ENCODE results near the gene SLC16A7.
"Not testable (repeated sequence)": the region's sequence is repeated elsewhere in the genome, so short reads cannot be mapped to it uniquely, and the experiment has no call there.

SLC16A7 gene

GRCh38 chr12:59737725-59738463 is 142.1 kb downstream of the SLC16A7 start:
- no peak for DNase-seq

DNA sequence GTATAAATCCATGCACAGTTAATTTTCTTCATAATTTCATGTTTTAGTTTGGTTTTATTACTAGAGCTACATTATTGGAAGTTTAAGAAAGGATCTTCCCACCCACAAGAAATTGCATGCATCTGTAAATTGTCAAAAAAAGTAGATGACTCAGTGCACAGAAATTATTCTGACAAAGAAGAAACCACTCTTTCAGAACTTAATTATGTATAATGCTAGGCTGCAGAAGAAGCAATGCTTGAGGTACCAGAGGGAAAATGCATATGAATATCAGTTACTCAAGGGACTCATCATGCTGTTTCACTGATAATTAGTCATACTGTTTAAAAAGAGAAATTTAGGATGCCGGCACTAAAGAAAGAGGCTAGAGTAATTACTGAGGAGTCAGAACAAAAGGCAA is 147.0 kb downstream of the SLC16A7 start:
- DNase-seq = no peak

- DNase-seq = no peak
These were observed 148.7 kb downstream of the SLC16A7 start for GRCh38 chr12:59744564-59744963.

DNA sequence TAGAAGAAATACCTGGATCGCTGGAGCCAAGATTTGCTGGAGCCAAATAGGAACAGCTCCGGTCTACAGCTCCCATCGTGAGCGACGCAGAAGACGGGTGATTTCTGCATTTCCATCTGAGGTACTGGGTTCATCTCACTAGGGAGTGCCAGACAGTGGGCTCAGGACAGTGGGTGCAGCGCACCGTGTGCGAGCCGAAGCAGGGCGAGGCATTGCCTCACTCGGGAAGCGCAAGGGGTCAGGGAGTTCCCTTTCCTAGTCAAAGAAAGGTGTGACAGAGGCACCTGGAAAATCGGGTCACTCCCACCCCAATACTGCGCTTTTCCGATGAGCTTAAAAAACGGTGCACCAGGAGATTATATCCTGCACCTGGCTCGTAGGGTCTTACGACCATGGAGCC is 155.3 kb downstream of the SLC16A7 start:
- DNase-seq = not testable (repeated sequence)

DNA sequence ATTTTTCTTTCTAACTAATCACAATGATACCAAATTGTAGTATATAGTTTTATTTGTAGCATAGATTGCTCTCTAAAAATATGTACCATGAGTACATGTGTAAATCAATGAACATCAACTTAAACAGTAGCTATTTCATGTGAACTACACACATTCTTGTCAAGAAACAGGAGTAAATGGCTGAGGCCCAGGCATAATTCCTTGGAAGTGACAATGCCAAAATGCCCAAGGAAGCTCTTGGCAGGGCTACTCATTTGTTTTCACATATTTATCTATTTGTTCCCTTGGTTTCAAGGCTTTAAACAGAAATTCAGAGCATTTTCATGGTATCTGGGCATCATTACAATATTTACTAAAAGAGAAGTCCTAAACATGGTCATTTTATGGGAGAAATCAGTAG is 165.7 kb downstream of the SLC16A7 start:
- no peak for DNase-seq

GRCh38 chr12:59763835-59764234 is 168.0 kb downstream of the SLC16A7 start:
- no peak for DNase-seq

GRCh38 chr12:59768031-59768430 is 172.2 kb downstream of the SLC16A7 start:
- no peak for DNase-seq

DNA sequence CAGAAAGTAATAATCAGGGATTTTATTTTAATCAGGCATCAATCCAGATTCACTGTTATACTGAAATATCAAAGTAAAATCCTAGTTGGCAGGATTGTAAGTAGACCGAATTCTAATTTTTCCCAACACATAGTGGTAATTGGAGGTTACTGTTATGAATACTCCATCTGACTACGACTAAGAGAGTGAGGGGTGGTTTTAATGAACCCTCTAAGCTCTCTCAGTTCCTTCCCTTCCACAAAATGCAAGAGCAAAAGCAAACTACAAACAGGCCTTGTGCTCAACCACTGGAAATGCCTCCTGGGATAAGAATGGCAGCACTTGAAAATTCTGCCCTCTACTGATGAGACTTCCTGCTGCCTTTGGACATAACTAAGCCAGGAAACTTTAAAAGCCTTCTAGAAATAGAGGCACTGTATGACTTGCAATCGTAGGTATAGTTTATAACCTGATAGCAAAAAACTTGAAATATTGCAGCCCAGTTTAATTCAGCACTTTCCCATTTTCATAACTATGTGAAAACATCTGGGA is 184.8 kb downstream of the SLC16A7 start:
- DNase-seq = no peak

GRCh38 chr12:59787610-59788009 is 191.8 kb downstream of the SLC16A7 start:
- no peak for DNase-seq

DNA sequence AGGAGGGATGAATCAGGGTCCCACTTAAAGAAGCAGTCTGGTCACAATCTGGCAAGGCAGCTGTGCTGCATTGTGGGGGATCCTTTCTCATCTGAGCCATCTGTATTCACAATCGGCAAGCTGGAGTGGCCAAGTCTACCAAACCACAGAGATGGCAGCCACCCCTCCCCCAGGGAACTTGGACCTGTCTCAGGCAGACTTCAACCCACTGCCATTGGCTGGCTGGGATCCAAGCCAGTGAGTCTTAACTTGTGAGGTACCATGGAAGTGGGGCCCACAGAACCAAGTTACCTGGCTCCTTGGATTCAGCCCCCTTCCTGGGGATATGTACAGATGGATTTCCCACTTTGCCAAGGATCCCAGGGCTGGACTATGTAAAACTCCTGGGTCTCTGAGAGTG is 196.8 kb downstream of the SLC16A7 start:
- DNase-seq = no peak

GRCh38 chr12:59803735-59804134 is 207.9 kb downstream of the SLC16A7 start:
- no peak for DNase-seq

DNA sequence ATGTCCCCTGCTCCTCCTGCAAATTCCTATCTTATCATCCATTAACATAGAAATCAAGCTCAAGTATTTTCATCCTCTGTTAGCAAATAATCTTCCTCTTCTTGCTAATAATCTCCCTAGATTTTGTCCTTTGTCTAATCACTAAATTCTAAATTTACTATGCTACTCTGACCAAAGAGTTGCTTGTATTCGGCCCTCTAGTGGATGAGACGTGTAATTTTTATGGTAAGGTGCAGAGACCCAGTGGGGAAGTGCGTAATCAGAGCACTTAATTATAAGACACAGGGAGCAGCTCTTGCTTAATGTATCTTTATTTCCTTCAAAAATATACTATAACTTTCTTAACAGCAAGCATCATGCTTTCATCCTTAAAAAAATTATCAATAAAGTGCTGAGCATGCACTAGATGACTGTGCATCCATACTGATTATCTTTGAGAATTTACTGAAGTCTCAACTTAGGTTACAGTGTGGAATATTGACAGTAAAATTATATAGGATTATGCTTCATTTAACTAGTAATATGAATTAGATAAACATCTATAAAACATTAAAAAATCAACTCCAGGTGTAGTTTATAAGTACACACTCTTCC is 212.6 kb downstream of the SLC16A7 start:
- DNase-seq = no peak

DNA sequence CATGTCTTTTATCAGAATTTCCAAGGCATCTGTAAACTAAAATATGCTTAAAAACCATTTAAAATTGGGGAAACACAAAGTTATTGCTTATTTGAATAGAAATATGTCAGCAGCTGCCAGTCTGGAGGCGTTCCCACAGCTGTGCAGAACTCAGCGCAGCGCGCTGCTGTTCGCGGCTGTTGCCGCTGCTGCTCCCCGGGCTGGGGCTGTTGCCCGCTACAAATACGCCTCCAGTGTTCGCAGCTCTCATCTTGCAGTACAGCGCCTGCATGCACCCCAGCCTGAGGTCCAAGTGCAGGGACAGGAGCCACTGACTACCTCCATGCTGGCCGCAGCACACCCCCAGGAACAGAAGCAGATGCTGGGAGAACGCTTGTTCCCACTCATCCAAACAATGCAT is 216.2 kb downstream of the SLC16A7 start:
- no peak for DNase-seq

DNA sequence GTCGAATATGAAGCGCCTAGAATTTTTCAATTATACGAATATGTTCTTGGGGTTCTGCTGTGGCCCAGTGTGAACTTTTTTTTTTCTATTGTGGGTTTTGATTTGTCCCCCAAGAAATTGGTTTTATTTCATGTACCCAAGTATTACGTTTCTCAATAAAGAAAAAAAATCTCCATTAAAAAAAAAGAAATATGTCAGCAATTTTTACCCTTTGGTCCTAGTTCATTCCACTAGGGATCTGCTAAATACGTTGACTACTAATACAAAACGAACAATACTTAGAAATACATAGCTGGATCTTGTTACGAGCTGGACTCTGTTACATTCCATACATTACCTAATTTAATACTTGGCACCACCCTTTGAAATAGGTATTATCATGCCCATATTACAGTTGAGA is 216.9 kb downstream of the SLC16A7 start:
- DNase-seq = no peak

DNA sequence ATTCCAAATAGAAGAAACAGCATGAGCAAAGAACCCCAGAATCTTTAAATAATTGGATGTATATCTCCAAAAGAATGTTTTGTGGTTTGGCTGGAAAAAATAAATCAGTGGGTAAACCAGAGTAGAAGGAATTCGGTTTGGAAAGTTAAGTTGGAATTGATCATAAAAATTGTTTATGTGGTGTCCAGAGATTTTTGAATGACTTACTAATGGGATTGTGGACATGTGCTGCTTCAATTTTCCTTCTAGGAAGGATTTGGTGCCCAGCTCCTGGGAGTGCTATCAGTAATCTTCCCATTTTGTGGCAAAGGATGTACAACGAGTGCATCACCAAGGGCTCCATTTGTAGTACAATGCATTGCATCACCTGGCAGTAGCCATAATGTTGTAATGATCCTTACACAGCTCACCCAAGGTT is 224.8 kb downstream of the SLC16A7 start:
- no peak for DNase-seq

- DNase-seq = no peak
These were observed 227.7 kb downstream of the SLC16A7 start for GRCh38 chr12:59823567-59823966.

GRCh38 chr12:59827767-59828166 is 231.9 kb downstream of the SLC16A7 start:
- no peak for DNase-seq

GRCh38 chr12:59828521-59828920 is 232.7 kb downstream of the SLC16A7 start:
- no peak for DNase-seq

- DNase-seq = no peak
These were observed 237.6 kb downstream of the SLC16A7 start for GRCh38 chr12:59833408-59833807.

- DNase-seq = no peak
These were observed 239.0 kb downstream of the SLC16A7 start for GRCh38 chr12:59834659-59835474.
